GM19395 (cell line): ENCODE measurements around the gene LAMC1.

Source experiments
- ATAC-seq: cut with Tn5 transposase; IDR thresholded peaks from one replicate; pipeline ENCODE4 v1.9.1; 2021; ENCODE audit warnings: mild to moderate bottlenecking, moderate library complexity; ENCODE audit not compliant: unreplicated experiment

Gene LAMC1

GRCh38 chr1:183019860-183020259 lies 3.4 kb upstream of the LAMC1 start:
- ATAC-seq = no peak

DNA sequence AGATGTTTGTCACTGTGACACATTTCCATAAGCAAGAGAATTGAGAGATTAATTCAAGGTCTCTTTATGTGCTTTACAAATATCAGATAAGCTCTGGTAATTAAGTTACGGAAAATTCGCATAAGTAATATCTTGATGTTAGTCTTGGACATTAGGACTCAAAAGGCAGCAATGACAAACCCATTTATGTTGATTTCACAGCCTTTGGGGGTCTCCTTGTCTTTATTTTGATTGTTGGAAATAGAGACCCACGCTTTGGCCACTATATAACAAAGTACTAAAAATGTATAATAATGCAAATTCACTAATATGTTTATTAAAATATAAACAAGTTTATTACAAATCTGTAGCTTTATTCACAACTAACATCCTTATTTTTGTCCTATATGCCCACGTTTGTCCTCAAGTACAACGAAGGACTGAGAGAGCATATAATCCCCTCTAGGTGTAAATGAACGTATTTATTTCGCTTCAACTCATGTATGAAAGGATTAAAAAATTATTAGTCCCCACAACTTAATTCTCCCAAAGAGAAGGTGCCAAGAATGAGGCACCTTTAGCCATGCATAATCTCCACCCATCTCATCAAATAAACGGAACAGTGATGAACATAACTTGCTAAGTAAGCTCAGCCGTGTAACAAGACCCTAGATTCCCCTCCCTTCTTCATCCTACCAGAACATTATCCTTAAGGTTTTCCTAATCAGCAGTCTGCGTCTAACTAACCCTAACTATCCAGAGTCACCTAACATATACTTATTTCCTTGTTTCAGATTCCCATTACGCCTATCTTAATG lies 1.6 kb upstream of the LAMC1 start:
- ATAC-seq = no peak

- peak; percentile 38 for ATAC-seq
Measured at GRCh38 chr1:183022202-183023145, 746 bp upstream of the LAMC1 start.

GRCh38 chr1:183023601-183024316 lies 539 bp downstream of the LAMC1 start:
- ATAC-seq = peak; percentile 75

DNA sequence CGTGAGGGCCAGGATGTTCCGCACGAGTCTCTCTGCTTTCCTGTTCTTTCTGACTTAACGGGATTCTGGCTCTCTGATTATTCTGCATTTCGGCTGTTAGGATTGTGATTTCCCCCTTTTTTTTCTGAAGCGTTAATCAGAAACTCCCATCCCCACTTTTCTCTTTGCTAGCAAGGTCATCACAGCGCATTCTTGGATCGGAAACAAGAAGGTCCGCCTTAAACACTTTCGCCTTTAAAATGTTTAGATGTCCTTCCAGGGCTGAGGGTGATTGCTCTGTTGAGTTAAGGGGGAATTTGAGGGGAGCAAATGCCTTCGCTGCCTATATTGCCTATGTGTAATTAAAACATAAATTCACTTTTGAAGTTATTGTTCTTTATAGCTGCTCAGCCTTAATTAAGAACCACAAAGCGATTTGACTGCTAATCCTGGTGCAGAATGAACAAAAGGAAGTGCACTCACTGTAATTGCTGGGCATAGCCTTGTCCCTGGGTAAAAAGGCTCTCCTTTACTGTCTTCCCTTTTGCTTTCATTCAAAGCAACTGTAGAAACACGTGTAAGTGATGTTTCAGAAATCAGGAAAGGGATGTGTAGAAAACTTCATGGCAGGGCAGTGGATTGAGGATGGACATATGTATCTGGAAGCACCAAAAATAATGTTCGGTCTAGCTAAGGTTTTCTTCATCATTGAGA lies 1.2 kb downstream of the LAMC1 start:
- ATAC-seq = no peak

DNA sequence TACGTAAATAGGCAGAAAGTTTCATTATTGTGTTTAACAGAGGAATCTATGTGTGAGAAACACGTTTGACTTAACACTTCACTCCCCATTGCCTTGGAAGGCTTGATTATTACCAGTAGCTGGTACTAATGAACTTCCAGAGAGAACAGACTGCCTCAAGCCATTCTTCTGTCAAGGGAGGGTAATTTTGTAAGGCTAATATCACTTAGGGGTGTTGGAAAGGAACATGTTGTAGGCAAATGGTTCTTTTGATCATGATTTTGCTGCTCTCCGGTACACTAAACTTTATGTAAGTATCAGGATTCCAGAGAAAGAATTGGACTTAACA lies 1.8 kb downstream of the LAMC1 start:
- no peak for ATAC-seq

DNA sequence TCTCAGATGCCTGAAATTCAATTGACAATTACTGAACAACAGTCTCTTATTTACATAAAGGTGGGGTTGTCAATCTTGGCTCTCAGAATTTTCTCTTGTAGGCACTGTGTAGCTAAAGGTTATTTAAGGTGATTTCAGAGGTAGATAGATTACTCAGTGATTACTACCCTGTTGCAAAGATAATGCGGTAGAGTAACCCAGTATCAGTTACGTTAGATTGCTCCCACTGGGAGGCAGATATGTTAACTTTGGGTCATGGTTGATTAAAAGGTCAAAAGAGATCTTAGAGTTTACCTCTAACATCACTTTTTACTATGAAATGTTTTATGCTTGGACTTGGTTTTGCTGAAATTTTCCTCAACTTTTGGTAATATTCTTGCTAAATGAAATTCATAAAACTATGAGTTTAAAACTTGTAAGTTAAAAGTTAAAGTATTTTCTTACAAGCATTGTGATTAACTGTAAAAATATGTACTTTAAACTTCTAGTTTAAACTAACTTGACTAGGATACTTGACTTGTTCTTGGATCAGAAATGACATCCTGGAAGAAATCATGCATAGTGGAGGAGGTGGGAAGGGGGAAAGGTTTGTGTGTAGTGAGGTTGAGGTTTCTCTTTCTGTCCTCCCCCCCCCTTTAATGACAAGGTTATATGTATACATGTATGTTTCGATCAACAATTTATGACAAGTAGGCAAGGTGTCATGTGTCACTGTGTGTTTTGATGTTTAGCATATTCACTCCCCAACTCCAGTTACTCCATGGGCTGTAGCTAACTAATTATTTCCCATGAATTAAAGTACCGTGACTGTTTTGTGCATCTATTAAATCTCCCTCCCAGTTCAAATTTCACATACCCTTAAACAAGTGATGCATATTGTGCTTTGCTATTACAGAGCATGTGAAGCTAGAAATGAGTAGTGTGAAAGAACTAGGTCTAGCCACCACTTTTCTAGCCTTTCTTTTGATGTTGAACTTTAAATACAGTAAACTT lies 2.9 kb downstream of the LAMC1 start:
- ATAC-seq = no peak

DNA sequence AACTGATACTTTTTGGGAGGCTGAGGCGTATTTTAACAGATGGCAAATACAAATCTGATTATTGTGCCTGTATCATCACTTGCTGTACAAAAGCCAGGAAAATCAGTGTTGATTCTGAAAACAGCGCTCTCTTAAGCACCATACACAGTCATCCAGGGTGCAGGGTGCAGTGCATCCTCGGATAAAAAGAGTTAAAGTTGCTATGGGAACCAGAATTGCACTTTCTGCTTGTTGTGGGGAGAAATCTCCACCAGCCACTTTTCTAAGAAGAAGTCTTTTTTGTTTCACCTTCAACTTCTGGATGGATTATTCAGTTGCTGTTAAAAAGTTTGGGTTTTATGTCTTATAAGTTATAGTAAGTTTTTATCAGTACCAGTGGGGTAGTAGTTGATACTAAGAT lies 3.8 kb downstream of the LAMC1 start:
- ATAC-seq = no peak

DNA sequence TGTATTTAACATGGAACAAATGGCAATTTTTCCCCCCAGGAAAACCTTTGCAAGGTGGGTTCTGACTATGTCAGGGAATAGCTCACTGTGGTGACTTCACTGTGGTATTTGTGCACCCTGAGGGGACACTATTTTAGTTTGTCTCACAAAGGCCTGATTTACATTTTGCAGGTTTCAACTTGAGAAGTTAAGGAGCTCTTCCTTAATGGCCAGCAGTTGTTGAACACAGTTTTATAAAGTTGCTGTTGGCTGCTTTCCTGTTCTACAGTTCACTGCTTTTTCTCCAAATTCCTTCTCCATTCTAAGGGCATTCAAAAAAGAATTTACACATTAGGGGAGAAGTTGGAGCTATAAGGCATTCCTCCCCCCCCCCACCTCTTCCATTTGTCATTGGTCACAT lies 4.6 kb downstream of the LAMC1 start:
- no peak for ATAC-seq

DNA sequence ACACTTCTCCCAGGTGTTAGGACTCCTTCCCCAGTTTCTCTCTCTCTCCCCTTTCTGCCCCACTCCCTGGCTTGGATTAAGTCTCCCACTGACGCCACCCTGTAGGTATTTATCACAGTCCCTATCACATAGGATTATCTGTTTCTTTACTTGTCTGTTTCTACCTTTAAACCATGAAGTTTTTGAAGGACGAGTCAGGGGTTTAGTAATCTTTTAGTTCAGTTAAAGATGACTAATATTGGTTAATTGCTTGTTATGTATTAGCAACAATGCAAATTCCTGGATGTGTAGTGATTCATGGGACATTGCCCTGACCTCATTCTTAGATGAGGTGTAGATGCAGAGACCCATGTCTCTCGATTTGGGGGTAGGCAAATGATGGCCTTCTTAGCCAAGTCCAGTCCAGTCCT lies 6.4 kb downstream of the LAMC1 start:
- ATAC-seq = no peak

DNA sequence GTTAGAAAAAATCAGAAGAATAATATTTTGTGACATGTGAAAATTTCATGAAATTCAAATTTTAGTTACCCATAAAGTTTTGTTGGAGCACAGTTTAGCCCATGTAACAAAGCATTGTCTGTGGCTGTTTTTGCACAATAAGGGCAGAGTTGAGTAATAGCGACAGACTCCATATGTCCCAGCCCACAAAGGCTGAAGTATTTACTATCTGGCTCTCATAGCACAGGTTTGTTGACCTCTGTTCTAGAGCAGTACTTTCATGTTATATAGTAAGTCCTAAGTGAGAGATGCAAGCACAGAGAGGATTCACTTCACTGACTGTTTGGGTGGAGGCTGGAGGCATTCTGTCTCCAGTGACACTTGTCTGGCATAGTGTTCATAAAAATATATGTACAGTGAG lies 6.8 kb downstream of the LAMC1 start:
- no peak for ATAC-seq

- no peak for ATAC-seq
Measured at GRCh38 chr1:183032122-183032921, 9.1 kb downstream of the LAMC1 start.

GRCh38 chr1:183033205-183033604 lies 10.0 kb downstream of the LAMC1 start:
- no peak for ATAC-seq

- ATAC-seq = no peak
Measured at GRCh38 chr1:183034682-183035081, 11.5 kb downstream of the LAMC1 start.

GRCh38 chr1:183038333-183038866 lies 15.2 kb downstream of the LAMC1 start:
- no peak for ATAC-seq

GRCh38 chr1:183038913-183039312 lies 15.7 kb downstream of the LAMC1 start:
- no peak for ATAC-seq

DNA sequence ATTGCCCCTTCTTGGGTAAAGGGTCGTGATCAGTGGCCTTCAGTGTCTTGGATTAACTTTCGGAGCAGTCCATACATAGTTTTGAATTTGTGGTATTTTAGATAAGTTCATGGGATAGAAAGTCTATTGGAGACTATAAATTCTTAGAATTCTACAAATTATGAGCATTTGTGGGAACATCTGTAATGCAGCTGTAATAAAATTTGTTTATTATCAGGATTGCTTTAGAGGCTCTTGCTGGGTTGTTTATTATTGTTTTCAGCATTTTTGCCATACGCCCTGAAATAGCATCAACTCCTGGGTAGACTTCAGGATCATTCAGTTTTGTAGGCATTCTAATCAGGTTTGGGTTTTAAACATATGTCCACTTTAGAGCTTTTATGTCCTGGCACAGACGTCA lies 16.1 kb downstream of the LAMC1 start:
- ATAC-seq = no peak

DNA sequence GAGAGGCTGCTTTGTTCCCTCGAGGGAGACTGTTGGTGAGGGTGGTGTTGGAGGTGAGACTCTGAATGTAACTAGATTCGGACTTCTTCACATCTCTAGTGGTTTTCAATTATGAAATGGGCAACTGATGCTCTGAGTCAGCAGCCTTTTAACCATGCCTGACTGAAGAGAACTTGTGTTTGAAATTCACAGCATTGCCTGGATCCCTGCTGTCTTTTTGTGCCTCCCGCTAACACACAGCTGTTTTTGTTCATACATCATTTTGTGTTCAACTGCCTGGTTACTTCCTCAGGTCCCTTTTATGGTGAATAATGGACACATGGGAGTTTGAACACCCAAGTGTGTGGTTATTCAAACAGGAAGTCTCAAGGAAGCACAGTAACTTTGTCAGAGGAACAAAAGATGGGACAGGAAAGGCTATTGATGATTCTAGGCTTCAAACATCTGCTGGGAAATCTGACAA lies 16.8 kb downstream of the LAMC1 start:
- ATAC-seq = no peak
